ENCODE data around the gene C1QTNF5.
A peak's percentile ranks its signal among the peaks of the same experiment; 100 is the strongest.
"Not testable (repeated sequence)": the region's sequence is repeated elsewhere in the genome, so short reads cannot be mapped to it uniquely, and the experiment has no call there.

Gene C1QTNF5

GRCh38 chr11:119340335-119341221, at the start of gene C1QTNF5:
Gene C1QTNF5, minus strand, starts transcription at chr11:119340883. Its CDS starts 486 bp downstream, at chr11:119340397.
- peak; percentile 70 for DNase-seq

- DNase-seq, result no peak
Observed at GRCh38 chr11:119389611-119390254, 49.0 kb upstream of the C1QTNF5 start.

GRCh38 chr11:119388103-119388502, 47.4 kb upstream of the C1QTNF5 start:
- DNase-seq, result no peak

- DNase-seq, result no peak
Observed at GRCh38 chr11:119384332-119384731, 43.6 kb upstream of the C1QTNF5 start.

- DNase-seq, result not testable (repeated sequence)
Observed at GRCh38 chr11:119382513-119382912, 41.8 kb upstream of the C1QTNF5 start.

- DNase-seq, result no peak
Observed at GRCh38 chr11:119382101-119382500, 41.4 kb upstream of the C1QTNF5 start.

GRCh38 chr11:119381181-119381988, 40.7 kb upstream of the C1QTNF5 start, which contains the start of gene USP2:
Gene USP2, minus strand, starts transcription at chr11:119381690. Its CDS starts 8,210 bp downstream, at chr11:119373480.
- peak; percentile 94 for DNase-seq

GRCh38 chr11:119380827-119381180, 40.1 kb upstream of the C1QTNF5 start:
- DNase-seq, result no peak

GRCh38 chr11:119380160-119380826, 39.6 kb upstream of the C1QTNF5 start:
- no peak for DNase-seq

- DNase-seq, result no peak
Observed at GRCh38 chr11:119378851-119379465, 38.3 kb upstream of the C1QTNF5 start.

- no peak for DNase-seq
Observed at GRCh38 chr11:119377961-119378667, 37.4 kb upstream of the C1QTNF5 start.

- DNase-seq, result no peak
Observed at GRCh38 chr11:119377112-119377901, 36.6 kb upstream of the C1QTNF5 start.

- no peak for DNase-seq
Observed at GRCh38 chr11:119376197-119376847, 35.6 kb upstream of the C1QTNF5 start.

GRCh38 chr11:119375337-119376196, 34.9 kb upstream of the C1QTNF5 start:
- peak; percentile 39 for DNase-seq

GRCh38 chr11:119374632-119375336, 34.1 kb upstream of the C1QTNF5 start:
- DNase-seq, result no peak

GRCh38 chr11:119373921-119374631, 33.4 kb upstream of the C1QTNF5 start:
- peak; percentile 69 for DNase-seq

GRCh38 chr11:119373059-119373920, 32.6 kb upstream of the C1QTNF5 start:
- DNase-seq, result no peak
